HepG2 (cell line): ENCODE measurements around the gene ZNRF3. TPM values are rescaled to one million over a fixed set of nuclear protein-coding genes. Genes with fewer than 3 reads are reported as not detected.

ENCODE experiments used
- CEBPB ChIP-seq: IDR thresholded peaks from 2 replicates; pipeline ENCODE4 v1.6.1; 2011; ENCODE audit warnings: low read depth, low read length, improper control_type of control experiment, borderline replicate concordance
- ELF3 ChIP-seq: IDR thresholded peaks from 2 replicates; pipeline ENCODE4 v1.6.1; 2016; ENCODE audit warnings: missing genetic modification reagents, missing compliant biosample characterization
- GATAD1 ChIP-seq: IDR thresholded peaks from 2 replicates; pipeline ENCODE4 v1.6.1; 2016; ENCODE audit warnings: missing genetic modification reagents, missing compliant biosample characterization
- GMEB2 ChIP-seq: IDR thresholded peaks from 2 replicates; pipeline ENCODE4 v1.6.1; 2016; ENCODE audit warnings: missing biosample characterization, missing genetic modification reagents, low read depth
- LCORL ChIP-seq, 2 experiments: fragments of 450-650 bp in 1 of 2; sonication (generic) in 1 of 2; formaldehyde crosslinking in 1 of 2; IDR thresholded peaks; 2 replicates each; pipeline versions ENCODE4 v1.5.0 to v1.6.1; 2017 to 2020; ENCODE audit warnings: antibody characterized with exemption in 1 of 2, missing genetic modification reagents in 1 of 2
- PAWR ChIP-seq: sonication (generic); formaldehyde crosslinking; IDR thresholded peaks from 2 replicates; pipeline ENCODE4 v1.4.0; 2020; ENCODE audit warnings: missing genetic modification reagents, mild to moderate bottlenecking, borderline replicate concordance
- PRDM10 ChIP-seq: sonication (generic); formaldehyde crosslinking; IDR thresholded peaks from 2 replicates; pipeline ENCODE4 v1.4.0; 2020; ENCODE audit warnings: low read depth, missing genetic modification reagents
- RFXAP ChIP-seq: sonication (generic); formaldehyde crosslinking; IDR thresholded peaks from 2 replicates; pipeline ENCODE4 v1.4.0; 2020; ENCODE audit warnings: missing genetic modification reagents, borderline replicate concordance
- SALL1 ChIP-seq: sonication (generic); formaldehyde crosslinking; IDR thresholded peaks from 2 replicates; pipeline ENCODE4 v1.8.0; 2022; ENCODE audit warnings: mild to moderate bottlenecking, missing genetic modification reagents
- SNRNP70 ChIP-seq: fragments of 200-400 bp; formaldehyde crosslinking; IDR thresholded peaks from 2 replicates; pipeline ENCODE4 v1.6.1; 2017; ENCODE audit warnings: mild to moderate bottlenecking, low read depth, low read length, moderate library complexity
- TOPORS ChIP-seq: sonication (generic); formaldehyde crosslinking; IDR thresholded peaks from 2 replicates; pipeline ENCODE4 v1.8.0; 2023; ENCODE audit warnings: mild to moderate bottlenecking, missing genetic modification reagents
- U2AF1 ChIP-seq: fragments of 200-400 bp; formaldehyde crosslinking; optimal IDR thresholded peaks from 2 replicates; pipeline ENCODE3; 2017; ENCODE audit warnings: mild to moderate bottlenecking, low read depth, low read length
- ZHX1 ChIP-seq: sonication (generic); formaldehyde crosslinking; IDR thresholded peaks from 2 replicates; pipeline ENCODE4 v1.8.1; 2022; ENCODE audit warnings: low read depth, mild to moderate bottlenecking, missing genetic modification reagents
- ZMYM3 ChIP-seq: sonication (generic); formaldehyde crosslinking; IDR thresholded peaks from 2 replicates; pipeline ENCODE4 v1.5.1; 2020; ENCODE audit warnings: mild to moderate bottlenecking, missing genetic modification reagents
- ZNF235 ChIP-seq: sonication (generic); formaldehyde crosslinking; IDR thresholded peaks from 2 replicates; pipeline ENCODE4 v1.8.1; 2023; ENCODE audit warnings: mild to moderate bottlenecking, missing genetic modification reagents, borderline replicate concordance
- ZNF501 ChIP-seq: sonication (generic); formaldehyde crosslinking; IDR thresholded peaks from 2 replicates; pipeline ENCODE4 v1.5.1; 2020; ENCODE audit warnings: mild to moderate bottlenecking, moderate library complexity, missing genetic modification reagents
- ZNF562 ChIP-seq: sonication (generic); formaldehyde crosslinking; IDR thresholded peaks from 2 replicates; pipeline ENCODE4 v1.8.0; 2022; ENCODE audit warnings: missing genetic modification reagents, borderline replicate concordance
- ZNF883 ChIP-seq: sonication (generic); formaldehyde crosslinking; IDR thresholded peaks from 2 replicates; pipeline ENCODE4 v1.5.1; 2020; ENCODE audit warnings: mild to moderate bottlenecking, missing genetic modification reagents; ENCODE audit errors: not compliant biosample characterization
- polyA plus RNA-seq, 8 experiments: library from polyadenylated mRNA; depleted of rRNA in 3 of 8; stranded (reverse) in 7 of 8; unstranded in 1 of 8; fragments of >200 nt; fragmentation: Illumina TruSeq in 4 of 8; extraction: Trizol in 4 of 8; gene quantifications; 2 replicates each; pipeline versions ENCODE4 v1.2.1 to v1.2.3, GENCODE V29; 2011 to 2016; ENCODE audit warnings: low read depth in 4 of 8, missing spikeins in 1 of 8, mixed read lengths in 1 of 8; ENCODE audit not compliant: insufficient read depth in 1 of 8
- total RNA-seq, 5 experiments: library from RNA; depleted of rRNA; stranded (reverse); fragments of >200 nt; fragmentation: Illumina TruSeq; extraction: Trizol; gene quantifications; 2 replicates each; pipeline ENCODE4 v1.2.3, GENCODE V29; 2016; ENCODE audit warnings: low read depth in 1 of 5
- TF ChIP-seq, protein P1 (sequence below): sonication (generic); formaldehyde crosslinking; conservative IDR thresholded peaks from 2 replicates; pipeline ENCODE4 v1.4.0; 2020; ENCODE audit warnings: missing genetic modification reagents

ZNRF3 gene
- total and polyA plus RNA-seq, 2 of the 13 experiments (the other 11 are each of a cell fraction or from before 2014, with no cell fraction given), result 20.3 to 36.7 TPM

GRCh38 chr22:29072193-29072978, 189.0 kb downstream of the ZNRF3 start (continued):
- TF ChIP-seq PRDM10 (CRISPR knock-in tag) (no peak), PAWR (no peak), ZNF562 (CRISPR knock-in tag) (no peak), RFXAP (no peak), U2AF1 (no peak), CEBPB (no peak), ZNF235 (no peak), ZNF501 (CRISPR knock-in tag) (peak; percentile 17; the same call in 1 of the 2 replicates), LCORL (IDR thresholded peaks at IDR 0.05) (no peak), LCORL (CRISPR knock-in tag; IDR thresholded peaks at IDR 0.05) (peak; percentile 25; the same call in 1 of the 2 replicates), ZHX1 (no peak), ZMYM3 (CRISPR knock-in tag) (no peak), TOPORS (CRISPR knock-in tag) (no peak), SALL1 (CRISPR knock-in tag) (peak; percentile 12; the same call in 1 of the 2 replicates), ELF3 (CRISPR knock-in tag) (no peak), GMEB2 (no peak), ZNF883 (no peak), GATAD1 (no peak), SNRNP70 (no peak)
- TF ChIP-seq, protein P1, sequence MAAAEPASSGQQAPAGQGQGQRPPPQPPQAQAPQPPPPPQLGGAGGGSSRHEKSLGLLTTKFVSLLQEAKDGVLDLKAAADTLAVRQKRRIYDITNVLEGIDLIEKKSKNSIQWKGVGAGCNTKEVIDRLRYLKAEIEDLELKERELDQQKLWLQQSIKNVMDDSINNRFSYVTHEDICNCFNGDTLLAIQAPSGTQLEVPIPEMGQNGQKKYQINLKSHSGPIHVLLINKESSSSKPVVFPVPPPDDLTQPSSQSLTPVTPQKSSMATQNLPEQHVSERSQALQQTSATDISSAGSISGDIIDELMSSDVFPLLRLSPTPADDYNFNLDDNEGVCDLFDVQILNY (CRISPR knock-in tag), result no peak
